ENCODE measurements around the gene ZNF333. TPM values are rescaled to one million over a fixed set of nuclear protein-coding genes. Genes with fewer than 3 reads are reported as not detected.

The ZNF333 gene
- total and polyA plus RNA-seq, 9 donors = 19.2 to 47.6 (median 31.4) TPM

GRCh38 chr19:14704450-14704849 lies 14.6 kb downstream of the ZNF333 start:
- H3K27ac ChIP-seq = no peak overlapping the region
- no peak for DNase-seq
- peaks cover 0 to 3% of the 10 kb centered on the region in 2 donors for H3K9me3 ChIP-seq
- 90 to 94% (median 92%) methylated on average over 6 of the region's 6 CpGs for WGBS, 3 donors
- no peak overlapping the region for H3K4me3 ChIP-seq
- no peaks in the 10 kb centered on the region for H3K36me3 ChIP-seq
- no peak for TF ChIP-seq EP300 (IDR thresholded peaks at IDR 0.05)
- TF ChIP-seq POLR2A (IDR thresholded peaks at IDR 0.05) = no peak
- TF ChIP-seq CTCF (IDR thresholded peaks at IDR 0.05) = no peak
- intact Hi-C loops (cut with DNase I) = no loop called here
- H3K4me1 ChIP-seq (ENCODE audit: insufficient read depth) = no peaks in the 10 kb centered on the region
- no peaks in the 10 kb centered on the region for H3K27me3 ChIP-seq

GRCh38 chr19:14715841-14716240 lies 26.0 kb downstream of the ZNF333 start:
- Histone ChIP-seq H3K4me3 (no peak overlapping the region), H3K4me1 (ENCODE audit: insufficient read depth) (no peaks in the 10 kb centered on the region), H3K27me3 (no peaks in the 10 kb centered on the region), H3K36me3 (peaks cover 3% of the 10 kb centered on the region), H3K27ac (no peak overlapping the region), H3K9me3 (peaks cover 5 to 64% of the 10 kb centered on the region in 2 donors)
- intact Hi-C loops (cut with DNase I) = no loop called here
- no peak for DNase-seq
- 96 to 98% (median 97%) methylated on average over 4 of the region's 4 CpGs for WGBS, 3 donors
- TF ChIP-seq POLR2A (IDR thresholded peaks at IDR 0.05) (no peak), EP300 (IDR thresholded peaks at IDR 0.05) (no peak), CTCF (IDR thresholded peaks at IDR 0.05) (no peak)

DNA sequence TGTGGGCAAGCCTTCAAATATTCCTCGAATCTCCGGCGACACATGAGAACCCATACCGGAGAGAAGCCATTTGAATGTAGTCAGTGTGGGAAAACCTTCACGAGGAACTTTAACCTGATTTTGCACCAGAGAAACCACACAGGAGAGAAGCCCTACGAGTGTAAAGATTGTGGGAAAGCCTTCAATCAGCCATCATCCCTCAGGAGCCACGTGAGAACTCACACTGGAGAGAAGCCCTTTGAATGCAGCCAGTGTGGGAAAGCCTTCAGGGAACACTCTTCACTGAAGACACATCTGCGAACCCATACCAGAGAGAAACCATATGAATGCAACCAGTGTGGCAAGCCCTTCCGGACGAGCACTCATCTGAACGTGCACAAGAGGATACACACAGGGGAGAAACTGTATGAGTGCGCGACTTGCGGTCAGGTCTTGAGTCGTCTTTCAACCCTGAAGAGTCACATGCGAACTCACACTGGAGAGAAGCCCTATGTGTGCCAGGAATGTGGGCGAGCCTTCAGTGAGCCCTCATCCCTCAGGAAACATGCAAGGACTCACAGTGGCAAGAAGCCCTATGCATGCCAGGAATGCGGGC lies 28.8 kb downstream of the ZNF333 start:
- no peaks in the 10 kb centered on the region for H3K4me1 ChIP-seq (ENCODE audit: insufficient read depth)
- WGBS, 3 donors = 92 to 98% (median 93%) methylated on average over 18 of the region's 18 CpGs
- peaks cover 3% of the 10 kb centered on the region for H3K36me3 ChIP-seq
- TF ChIP-seq EP300 (IDR thresholded peaks at IDR 0.05) (no peak), CTCF (IDR thresholded peaks at IDR 0.05) (no peak), POLR2A (IDR thresholded peaks at IDR 0.05) (no peak)
- H3K27ac ChIP-seq = no peak overlapping the region
- no peak overlapping the region for H3K4me3 ChIP-seq
- H3K27me3 ChIP-seq = no peaks in the 10 kb centered on the region
- peaks cover 7 to 53% of the 10 kb centered on the region in 2 donors for H3K9me3 ChIP-seq
- intact Hi-C loops (cut with DNase I) = no loop called here
- no peak for DNase-seq

- 97 to 98% (median 98%) methylated on average over 3 of the region's 3 CpGs for WGBS, 3 donors
Observed at GRCh38 chr19:14719162-14719561, 29.3 kb downstream of the ZNF333 start.

More at GRCh38 chr19:14719162-14719561, 29.3 kb downstream of the ZNF333 start:
- Histone ChIP-seq H3K9me3 (peaks cover 7 to 53% of the 10 kb centered on the region in 2 donors), H3K36me3 (peaks cover 3% of the 10 kb centered on the region), H3K27me3 (no peaks in the 10 kb centered on the region), H3K4me3 (no peak overlapping the region), H3K27ac (no peak overlapping the region), H3K4me1 (ENCODE audit: insufficient read depth) (no peaks in the 10 kb centered on the region)
- TF ChIP-seq EP300 (IDR thresholded peaks at IDR 0.05) (no peak), CTCF (IDR thresholded peaks at IDR 0.05) (no peak), POLR2A (IDR thresholded peaks at IDR 0.05) (no peak)
- intact Hi-C loops (cut with DNase I) = no loop called here
- no peak for DNase-seq

Measured in ovary (tissue), 9 donors.